Brain microvascular endothelial cell (primary cell): ENCODE measurements around the gene USP5.

Experiments
- DNase-seq: peaks from one replicate; pipeline ENCODE4 v3.0.0-alpha.2; 2020
- H3K27ac ChIP-seq: fragments of 250-450 bp; sonication (Bioruptor Pico); 2 replicates; pipeline ENCODE4 v1.5.1; 2020; ENCODE audit warnings: mild to moderate bottlenecking, moderate library complexity
- H3K27me3 ChIP-seq: fragments of 250-450 bp; sonication (Bioruptor Pico); replicated peaks from 2 replicates; pipeline ENCODE4 v1.5.1; 2020; ENCODE audit warnings: mild to moderate bottlenecking
- H3K36me3 ChIP-seq: fragments of 250-450 bp; sonication (Bioruptor Pico); replicated peaks from 2 replicates; pipeline ENCODE4 v1.5.1; 2020; ENCODE audit warnings: mild to moderate bottlenecking
- H3K4me3 ChIP-seq: 2 replicates; pipeline ENCODE4 v1.5.1; 2011; ENCODE audit warnings: low read depth, mild to moderate bottlenecking, control low read depth, low read length, moderate library complexity
- in situ Hi-C: cut with HindIII; loops from 2 replicates; pipeline ENCODE4 v1.10.0; 2017; ENCODE audit warnings: low sequenced_read_pairs, low pct_ligation_motif_present
- TF ChIP-seq, protein P1 (sequence below): IDR thresholded peaks from 2 replicates; pipeline ENCODE4 v1.5.1; 2011; ENCODE audit warnings: low read depth, mild to moderate bottlenecking, moderate library complexity, low read length, control low read depth, inconsistent platforms; ENCODE audit errors: missing control alignments

USP5 gene

GRCh38 chr12:6824085-6824775, 27.7 kb upstream of the USP5 start:
- H3K36me3 ChIP-seq, result no peaks in the 10 kb centered on the region
- H3K27me3 ChIP-seq, result no peaks in the 10 kb centered on the region
- no peak for DNase-seq
- in situ Hi-C loops, result no loop called here
- no peak overlapping the region for H3K4me3 ChIP-seq
- H3K27ac ChIP-seq, result no peak overlapping the region
- TF ChIP-seq, protein P1, sequence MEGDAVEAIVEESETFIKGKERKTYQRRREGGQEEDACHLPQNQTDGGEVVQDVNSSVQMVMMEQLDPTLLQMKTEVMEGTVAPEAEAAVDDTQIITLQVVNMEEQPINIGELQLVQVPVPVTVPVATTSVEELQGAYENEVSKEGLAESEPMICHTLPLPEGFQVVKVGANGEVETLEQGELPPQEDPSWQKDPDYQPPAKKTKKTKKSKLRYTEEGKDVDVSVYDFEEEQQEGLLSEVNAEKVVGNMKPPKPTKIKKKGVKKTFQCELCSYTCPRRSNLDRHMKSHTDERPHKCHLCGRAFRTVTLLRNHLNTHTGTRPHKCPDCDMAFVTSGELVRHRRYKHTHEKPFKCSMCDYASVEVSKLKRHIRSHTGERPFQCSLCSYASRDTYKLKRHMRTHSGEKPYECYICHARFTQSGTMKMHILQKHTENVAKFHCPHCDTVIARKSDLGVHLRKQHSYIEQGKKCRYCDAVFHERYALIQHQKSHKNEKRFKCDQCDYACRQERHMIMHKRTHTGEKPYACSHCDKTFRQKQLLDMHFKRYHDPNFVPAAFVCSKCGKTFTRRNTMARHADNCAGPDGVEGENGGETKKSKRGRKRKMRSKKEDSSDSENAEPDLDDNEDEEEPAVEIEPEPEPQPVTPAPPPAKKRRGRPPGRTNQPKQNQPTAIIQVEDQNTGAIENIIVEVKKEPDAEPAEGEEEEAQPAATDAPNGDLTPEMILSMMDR, result no peak

- H3K27me3 ChIP-seq, result no peaks in the 10 kb centered on the region
- DNase-seq, result peak; percentile 20
- peak overlapping the region; percentile 42 for H3K4me3 ChIP-seq
- no peak overlapping the region for H3K27ac ChIP-seq
- in situ Hi-C loops, result no loop called here
- TF ChIP-seq, protein P1, result no peak
- no peaks in the 10 kb centered on the region for H3K36me3 ChIP-seq
Measured at GRCh38 chr12:6824901-6825381, 27.0 kb upstream of the USP5 start.

DNA sequence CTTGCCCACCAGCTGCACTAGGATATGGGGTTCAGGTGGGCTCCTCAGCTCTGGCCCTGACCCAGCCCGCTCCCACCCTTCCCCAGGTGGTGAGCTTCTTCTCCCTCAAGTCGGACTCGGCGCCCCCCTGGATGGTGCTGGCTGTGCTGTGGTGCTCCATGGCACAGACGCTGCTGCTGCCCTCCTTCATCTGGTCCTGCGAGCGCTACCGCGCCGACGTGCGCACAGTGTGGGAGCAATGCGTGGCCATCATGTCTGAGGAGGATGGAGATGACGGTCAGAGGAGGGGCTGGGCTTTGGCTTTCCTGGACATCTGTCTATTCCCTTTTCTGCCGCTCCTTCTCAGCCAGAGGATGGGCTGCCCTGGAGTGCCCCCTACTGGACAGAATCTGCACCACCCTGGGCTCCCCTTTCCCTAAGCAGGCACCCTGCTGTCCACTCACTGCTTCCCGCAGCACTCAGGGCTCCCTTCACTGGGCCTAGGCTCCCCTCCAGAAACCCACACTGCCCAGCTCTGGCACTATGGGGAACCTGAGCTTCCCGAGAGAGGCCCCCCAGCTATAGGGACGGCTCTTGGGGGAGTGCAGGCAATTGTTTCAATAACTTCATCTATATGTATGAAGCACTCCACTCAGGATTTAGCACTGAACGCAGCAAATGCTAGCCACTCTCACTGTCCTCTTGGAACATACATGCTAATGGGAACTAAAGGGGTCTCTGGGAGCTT, 26.4 kb upstream of the USP5 start:
- H3K27ac ChIP-seq, result no peak overlapping the region
- in situ Hi-C loops, result no loop called here
- peak overlapping the region; percentile 42 for H3K4me3 ChIP-seq
- TF ChIP-seq, protein P1, result peak; percentile 95
- no peaks in the 10 kb centered on the region for H3K27me3 ChIP-seq
- peaks cover 4% of the 10 kb centered on the region for H3K36me3 ChIP-seq
- peak; percentile 83 for DNase-seq

DNA sequence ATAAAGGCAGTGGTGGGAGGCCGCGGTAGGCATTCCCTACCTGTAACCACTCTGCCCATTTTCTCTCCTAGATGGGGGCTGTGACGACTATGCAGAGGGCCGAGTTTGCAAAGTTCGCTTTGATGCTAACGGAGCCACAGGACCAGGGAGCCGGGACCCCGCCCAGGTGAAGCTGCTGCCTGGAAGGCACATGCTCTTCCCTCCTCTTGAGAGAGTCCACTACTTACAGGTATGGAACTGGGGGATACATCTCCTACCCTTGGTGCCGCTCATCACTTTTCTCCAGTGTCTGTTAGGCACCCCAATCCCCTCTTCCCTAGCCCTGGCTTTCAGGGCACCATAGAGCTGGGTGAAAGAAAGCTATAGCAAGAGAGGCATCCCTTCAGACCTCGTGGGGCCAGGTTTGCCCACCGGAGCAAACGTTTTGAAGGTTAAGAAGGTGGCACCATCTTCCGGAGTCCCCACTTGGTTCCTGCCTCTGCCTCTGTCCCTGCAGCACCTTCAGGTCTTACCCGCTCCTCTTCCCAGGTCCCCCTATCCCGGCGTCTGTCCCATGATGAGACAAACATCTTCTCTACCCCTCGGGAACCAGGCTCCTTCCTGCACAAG, 25.7 kb upstream of the USP5 start:
- no peak overlapping the region for H3K4me3 ChIP-seq
- in situ Hi-C loops, result no loop called here
- DNase-seq, result no peak
- H3K27me3 ChIP-seq, result no peaks in the 10 kb centered on the region
- H3K36me3 ChIP-seq, result peaks cover 11% of the 10 kb centered on the region
- TF ChIP-seq, protein P1, result no peak
- H3K27ac ChIP-seq, result no peak overlapping the region

GRCh38 chr12:6826734-6827436, 25.1 kb upstream of the USP5 start:
- Histone ChIP-seq H3K36me3 (peaks cover 17% of the 10 kb centered on the region), H3K27me3 (no peaks in the 10 kb centered on the region), H3K4me3 (no peak overlapping the region), H3K27ac (peak overlapping the region; percentile 2)
- in situ Hi-C loops, result no loop called here
- DNase-seq, result no peak
- TF ChIP-seq, protein P1, result no peak
